B cell (primary cell): Measurements from ENCODE around the gene PFN1. TPM values are rescaled to one million over a fixed set of nuclear protein-coding genes. Genes with fewer than 3 reads are reported as not detected.

Experiments used
- ATAC-seq: fragments of 200-7000 bp; cut with Tn5 transposase; one replicate; pipeline ENCODE4 v1.10.0; 2021; ENCODE audit warnings: low read depth, mild to moderate bottlenecking, moderate number of reproducible peaks, moderate library complexity
- CTCF ChIA-PET: fragments of 350-600 bp; sonication (Branson Sonifier 250); formaldehyde crosslinking; loops from one replicate; lab custom pipeline; 2021; ENCODE audit warnings: antibody characterized with exemption, inconsistent platforms; lab: Charles Lee
- POLR2A ChIA-PET: fragments of 350-600 bp; sonication (Branson Sonifier 250); formaldehyde crosslinking; loops from one replicate; lab custom pipeline; 2021; ENCODE audit warnings: antibody characterized with exemption; lab: Charles Lee
- DNase-seq: peaks from one replicate; pipeline ENCODE4 v3.0.0; 2013
- H2AFZ ChIP-seq: 2 replicates; pipeline ENCODE4 v1.6.1; 2012; ENCODE audit warnings: mild to moderate bottlenecking, low read depth, low read length; ENCODE audit not compliant: insufficient read depth, poor library complexity, severe bottlenecking
- H3K27ac ChIP-seq, 2 donors: 1 replicate in 1 of 2; 2 replicates in 1 of 2; pipeline ENCODE4 v1.5.1; 2012 to 2013; ENCODE audit warnings: low read length in 2 of 2, mild to moderate bottlenecking in 2 of 2, moderate library complexity in 1 of 2
- H3K27me3 ChIP-seq, 4 experiments: fragments of 200-600 bp in 1 of 4; sonication (generic) in 1 of 4; replicated peaks in 1 of 4; 1 replicate in 2 of 4; 2 replicates in 2 of 4; pipeline versions ENCODE4 v1.6.1 to v1.7.0; 2013 to 2016; ENCODE audit warnings: low read length in 3 of 4, mild to moderate bottlenecking in 2 of 4, mixed read lengths in 1 of 4, moderate library complexity in 1 of 4; ENCODE audit not compliant: insufficient read depth in 4 of 4, control insufficient read depth in 3 of 4; ENCODE audit errors: control extremely low read depth in 1 of 4
- H3K36me3 ChIP-seq, 2 experiments: replicated peaks in 1 of 2; 1 replicate in 1 of 2; 2 replicates in 1 of 2; pipeline versions ENCODE4 v1.6.1 to v1.7.1; 2013; ENCODE audit warnings: low read length in 1 of 2; ENCODE audit not compliant: insufficient read depth in 2 of 2, control insufficient read depth in 1 of 2; ENCODE audit errors: control extremely low read depth in 1 of 2, extremely low read depth in 1 of 2
- H3K4me1 ChIP-seq, 2 donors: fragments of 200-600 bp in 1 of 2; sonication (generic) in 1 of 2; 1 replicate in 1 of 2; 2 replicates in 1 of 2; pipeline versions ENCODE4 v1.5.1 to v1.6.1; 2013 to 2017; ENCODE audit warnings: low read length in 2 of 2; ENCODE audit not compliant: control insufficient read depth in 2 of 2, insufficient read depth in 2 of 2
- H3K4me2 ChIP-seq: replicated peaks from 2 replicates; pipeline ENCODE3; 2012; ENCODE audit warnings: mild to moderate bottlenecking, low read depth, low read length; ENCODE audit not compliant: poor library complexity, severe bottlenecking
- H3K4me3 ChIP-seq, 5 experiments: fragments of 200-600 bp in 1 of 5; sonication (generic) in 1 of 5; 1 replicate in 3 of 5; 2 replicates in 2 of 5; pipeline versions ENCODE4 v1.5.1 to v1.7.0; 2011 to 2016; ENCODE audit warnings: low read length in 4 of 5, mild to moderate bottlenecking in 4 of 5, low read depth in 2 of 5, control low read depth in 1 of 5, moderate library complexity in 1 of 5; ENCODE audit not compliant: insufficient read depth in 1 of 5; ENCODE audit errors: control extremely low read depth in 1 of 5, extremely low read depth in 1 of 5
- H3K79me2 ChIP-seq: fragments of 200-600 bp; sonication (generic); one replicate; pipeline ENCODE4 v1.6.0; 2016; ENCODE audit warnings: low read length; ENCODE audit not compliant: control insufficient read depth, insufficient read depth
- H3K9ac ChIP-seq: fragments of 200-600 bp; sonication (generic); 2 replicates; pipeline ENCODE4 v1.6.1; 2017; ENCODE audit warnings: mild to moderate bottlenecking, low read length, moderate library complexity
- H3K9me3 ChIP-seq, 3 donors: one replicate each; pipeline versions ENCODE4 v1.6.1 to v1.7.1; 2013; ENCODE audit warnings: low read length in 2 of 3; ENCODE audit not compliant: control insufficient read depth in 2 of 3, insufficient read depth in 1 of 3; ENCODE audit errors: control extremely low read depth in 1 of 3
- H4K20me1 ChIP-seq: 2 replicates; pipeline ENCODE4 v1.6.0; 2012; ENCODE audit warnings: mild to moderate bottlenecking, low read length; ENCODE audit not compliant: insufficient read depth, control insufficient read depth, poor library complexity, severe bottlenecking
- H3K27ac Mint-ChIP-seq: one replicate; pipeline ENCODE4 v1.8.0; 2021; ENCODE audit warnings: mixed read lengths
- H3K27me3 Mint-ChIP-seq: one replicate; pipeline ENCODE4 v1.8.0; 2021; ENCODE audit warnings: mixed read lengths
- H3K4me1 Mint-ChIP-seq: one replicate; pipeline ENCODE4 v1.8.0; 2021; ENCODE audit warnings: mixed read lengths
- H3K4me3 Mint-ChIP-seq: one replicate; pipeline ENCODE4 v1.8.0; 2021; ENCODE audit warnings: mixed read lengths
- H3K9me3 Mint-ChIP-seq: one replicate; pipeline ENCODE4 v1.8.0; 2022; ENCODE audit warnings: mixed read lengths; ENCODE audit not compliant: insufficient read depth
- EZH2 ChIP-seq: IDR thresholded peaks from 2 replicates; pipeline ENCODE4 v1.6.1; 2012; ENCODE audit warnings: borderline replicate concordance, low read depth, mild to moderate bottlenecking, moderate library complexity, low read length; ENCODE audit not compliant: insufficient read depth, poor library complexity, severe bottlenecking
- WGBS: methylation state at CpG from one replicate; pipeline ENCODE4 v1.1.5; 2013; ENCODE audit warnings: missing lambda C conversion rate; ENCODE audit not compliant: insufficient coverage; 5-methylcytosine and 5-hydroxymethylcytosine counted together
- intact Hi-C: fragments of 100-400 bp; cut with micrococcal nuclease; formaldehyde crosslinking; loops from one replicate; pipeline ENCODE4 v1.10.0; 2022
- polyA plus RNA-seq: library from polyadenylated mRNA; depleted of rRNA; stranded (reverse); fragments of >200 nt; gene quantifications from 2 replicates; pipeline ENCODE4 v1.2.3, GENCODE V29; 2012
- total RNA-seq, 2 donors: library from RNA; stranded (reverse); fragments of 120-200 nt in 1 of 2; gene quantifications; 1 replicate in 1 of 2; 2 replicates in 1 of 2; pipeline versions ENCODE4 v1.2.3 to v1.2.4, GENCODE V29; 2013 to 2022
- TF ChIP-seq, protein P1 (sequence below): fragments of 200-600 bp; IDR thresholded peaks from one replicate; pipeline ENCODE4 v1.8.0; 2022; ENCODE audit warnings: antibody characterized with exemption, mild to moderate bottlenecking

Gene PFN1
- total and polyA plus RNA-seq, 2 donors (not counting 1 experiment from before 2014, with no cell fraction given), result 330 to 609 TPM

DNA sequence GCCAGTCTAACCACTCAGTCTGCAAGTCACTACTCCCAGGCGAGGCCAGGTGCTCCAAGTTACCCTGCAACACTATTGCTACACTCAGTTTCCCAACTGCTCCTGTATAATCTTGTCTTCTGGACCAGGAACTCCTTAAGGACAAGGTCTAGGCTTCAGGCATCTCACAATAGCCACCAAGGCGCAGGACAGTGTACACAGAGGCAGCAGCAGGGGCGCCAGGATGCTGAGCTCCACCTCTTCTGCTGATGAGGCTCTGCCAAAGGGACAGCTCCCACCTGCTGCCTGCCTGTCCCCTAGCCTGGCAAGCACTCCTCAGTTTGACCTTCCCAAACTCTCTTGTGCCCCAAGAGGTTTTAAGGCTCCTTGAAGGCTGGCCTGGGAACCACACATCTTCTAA, 11.9 kb downstream of the PFN1 start:
- Histone ChIP-seq H3K27me3 (peaks cover 0 to 16% (median 3%) of the 10 kb centered on the region in 4 experiments), H3K79me2 (peaks cover 19% of the 10 kb centered on the region), H4K20me1 (no peaks in the 10 kb centered on the region), H3K9ac (no peak overlapping the region), H3K27ac (no peak overlapping the region), H3K9me3 (no peaks in the 10 kb centered on the region), H3K36me3 (peaks cover 0 to 19% of the 10 kb centered on the region in 2 experiments), H3K4me1 (peaks cover 26 to 38% of the 10 kb centered on the region in 2 donors), H3K4me3 (no peak overlapping the region), H2AFZ (no peak overlapping the region), H3K4me2 (no peak overlapping the region)
- peaks cover 45% of the 10 kb centered on the region for H3K4me1 Mint-ChIP-seq
- DNase-seq (no peak), ATAC-seq (no peak)
- 100% methylated on average over 3 of the region's 3 CpGs for WGBS
- no peaks in the 10 kb centered on the region for H3K9me3 Mint-ChIP-seq
- ChIA-PET POLR2A (interaction anchor here (0.5 kb wide), 1 partner anchor 81 kb away, joined by 3 read pairs; no protein-coding TSS in a partner anchor), CTCF (no interaction called here)
- no peak overlapping the region for H3K27ac Mint-ChIP-seq
- intact Hi-C loops, result no loop called here
- no peak overlapping the region for H3K4me3 Mint-ChIP-seq
- TF ChIP-seq, protein P1, sequence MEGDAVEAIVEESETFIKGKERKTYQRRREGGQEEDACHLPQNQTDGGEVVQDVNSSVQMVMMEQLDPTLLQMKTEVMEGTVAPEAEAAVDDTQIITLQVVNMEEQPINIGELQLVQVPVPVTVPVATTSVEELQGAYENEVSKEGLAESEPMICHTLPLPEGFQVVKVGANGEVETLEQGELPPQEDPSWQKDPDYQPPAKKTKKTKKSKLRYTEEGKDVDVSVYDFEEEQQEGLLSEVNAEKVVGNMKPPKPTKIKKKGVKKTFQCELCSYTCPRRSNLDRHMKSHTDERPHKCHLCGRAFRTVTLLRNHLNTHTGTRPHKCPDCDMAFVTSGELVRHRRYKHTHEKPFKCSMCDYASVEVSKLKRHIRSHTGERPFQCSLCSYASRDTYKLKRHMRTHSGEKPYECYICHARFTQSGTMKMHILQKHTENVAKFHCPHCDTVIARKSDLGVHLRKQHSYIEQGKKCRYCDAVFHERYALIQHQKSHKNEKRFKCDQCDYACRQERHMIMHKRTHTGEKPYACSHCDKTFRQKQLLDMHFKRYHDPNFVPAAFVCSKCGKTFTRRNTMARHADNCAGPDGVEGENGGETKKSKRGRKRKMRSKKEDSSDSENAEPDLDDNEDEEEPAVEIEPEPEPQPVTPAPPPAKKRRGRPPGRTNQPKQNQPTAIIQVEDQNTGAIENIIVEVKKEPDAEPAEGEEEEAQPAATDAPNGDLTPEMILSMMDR, result no peak
- TF ChIP-seq EZH2, result no peak
- H3K27me3 Mint-ChIP-seq, result peaks cover 15% of the 10 kb centered on the region

DNA sequence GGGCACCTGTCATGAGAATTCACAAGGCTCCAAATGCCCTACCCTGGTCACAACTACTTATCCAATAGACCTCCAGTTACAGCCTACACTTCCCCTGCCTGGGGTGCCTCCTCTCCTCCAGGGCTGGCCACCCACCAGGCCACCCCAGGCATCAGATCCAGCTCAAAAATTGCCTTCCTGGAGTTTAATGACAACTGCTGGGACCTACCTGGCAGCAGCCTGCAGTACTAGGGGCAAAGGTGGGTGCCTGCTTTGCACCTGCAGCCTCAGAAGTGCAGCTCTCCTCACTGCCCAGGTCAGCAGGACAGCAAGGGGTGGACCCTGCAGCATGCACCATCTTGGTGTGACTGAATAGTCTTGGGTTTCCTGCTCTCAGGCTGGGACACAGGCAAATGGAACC, 12.7 kb downstream of the PFN1 start:
- no peaks in the 10 kb centered on the region for H3K9me3 ChIP-seq
- H3K9ac ChIP-seq, result no peak overlapping the region
- H2AFZ ChIP-seq, result no peak overlapping the region
- ATAC-seq, result no peak
- intact Hi-C loops, result no loop called here
- ChIA-PET CTCF (no interaction called here), POLR2A (no interaction called here)
- no peak for DNase-seq
- H3K27ac ChIP-seq, result no peak overlapping the region
- H3K27ac Mint-ChIP-seq, result no peak overlapping the region
- H3K9me3 Mint-ChIP-seq, result no peaks in the 10 kb centered on the region
- TF ChIP-seq EZH2, result no peak
- TF ChIP-seq, protein P1, result no peak
- peaks cover 0 to 19% of the 10 kb centered on the region in 2 experiments for H3K36me3 ChIP-seq
- H3K27me3 Mint-ChIP-seq, result peaks cover 15% of the 10 kb centered on the region
- no peak overlapping the region for H3K4me3 Mint-ChIP-seq
- H3K4me1 Mint-ChIP-seq, result peaks cover 44% of the 10 kb centered on the region
- peaks cover 0 to 16% (median 3%) of the 10 kb centered on the region in 4 experiments for H3K27me3 ChIP-seq
- H3K79me2 ChIP-seq, result peaks cover 11% of the 10 kb centered on the region
- no peaks in the 10 kb centered on the region for H4K20me1 ChIP-seq
- no peak overlapping the region for H3K4me3 ChIP-seq
- peaks cover 20 to 32% of the 10 kb centered on the region in 2 donors for H3K4me1 ChIP-seq
- no peak overlapping the region for H3K4me2 ChIP-seq
